ENCODE measurements around the gene PAK2. TPM values are rescaled to one million over a fixed set of nuclear protein-coding genes. Genes with fewer than 3 reads are reported as not detected.

Gene PAK2
- total and polyA plus RNA-seq, 2 of the 4 experiments (the other 2 are of a cell fraction) = 31.8 to 36.0 TPM

DNA sequence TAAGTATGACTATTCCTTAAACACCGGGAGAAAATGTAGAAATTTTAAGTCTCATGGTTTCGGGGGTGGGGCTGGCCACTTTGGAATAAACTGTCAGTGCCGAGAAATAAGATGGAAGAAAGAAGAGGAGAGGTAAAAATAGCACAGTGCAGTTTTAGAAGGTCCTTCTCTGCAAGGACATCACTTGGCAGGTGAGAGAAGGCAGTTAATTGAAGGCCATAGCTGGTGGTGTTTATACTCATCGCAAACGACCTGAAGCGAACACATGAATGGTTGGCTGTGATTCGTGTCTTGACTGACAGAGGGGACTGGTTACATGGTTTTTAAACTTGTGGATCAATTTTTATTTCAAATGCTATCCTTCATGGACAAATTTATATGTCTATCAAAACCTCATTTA, 73.2 kb downstream of the PAK2 start:
- Histone ChIP-seq H4K20me1 (ENCODE audit: insufficient read depth, low read length) (no peaks in the 10 kb centered on the region), H3K9me3 (ENCODE audit: control insufficient read depth, insufficient read depth, low read length) (no peaks in the 10 kb centered on the region), H2AK9ac (replicated peaks; ENCODE audit: low read depth, low read length, poor library complexity) (no peak overlapping the region), H2BK120ac (ENCODE audit: low read depth, low read length) (no peak overlapping the region), H3K23ac (ENCODE audit: low read depth, low read length) (no peak overlapping the region), H2AFZ (replicated peaks; ENCODE audit: low read length, poor library complexity) (no peak overlapping the region), H3K18ac (ENCODE audit: low read depth, low read length) (no peak overlapping the region), H3K9me1 (ENCODE audit: insufficient read depth, low read length) (no peaks in the 10 kb centered on the region; the same call in 1 of the 2 replicates), H3K4me3 (ENCODE audit: insufficient read depth, low read depth, low read length) (no peak overlapping the region), H4K5ac (ENCODE audit: low read depth, low read length) (no peak overlapping the region), H4K91ac (ENCODE audit: insufficient read depth, low read depth, low read length) (no peak overlapping the region), H2BK5ac (ENCODE audit: low read depth, low read length, poor library complexity, severe bottlenecking) (no peak overlapping the region), H3K79me1 (ENCODE audit: low read depth in 1 of 2, low read length in 2 of 2) (peaks cover 0 to 4% of the 10 kb centered on the region in 2 experiments; a peak in 2 of 4 replicates), H3K4ac (ENCODE audit: low read depth, low read length) (no peak overlapping the region), H3K14ac (replicated peaks; ENCODE audit: low read depth, low read length) (no peak overlapping the region), H3K27me3 (ENCODE audit: control insufficient read depth, insufficient read depth, low read length) (no peaks in the 10 kb centered on the region), H2BK20ac (ENCODE audit: low read depth, low read length) (no peak overlapping the region), H4K8ac (ENCODE audit: low read depth in 2 of 2, low read length in 2 of 2) (no peak overlapping the region), H3K56ac (ENCODE audit: extremely low read depth, insufficient read depth, low read length) (no peak overlapping the region), H3K4me2 (ENCODE audit: low read depth, low read length) (no peak overlapping the region), H3K4me1 (ENCODE audit: control insufficient read depth, insufficient read depth, low read length) (no peaks in the 10 kb centered on the region), H2BK15ac (ENCODE audit: low read depth, low read length) (no peak overlapping the region), H2AK5ac (ENCODE audit: low read depth, low read length) (no peak overlapping the region), H3K36me3 (ENCODE audit: control insufficient read depth, insufficient read depth, low read length) (peaks cover 28% of the 10 kb centered on the region), H3K27ac (ENCODE audit: insufficient read depth, low read length) (no peak overlapping the region), H3K9ac (ENCODE audit: low read depth, low read length) (no peak overlapping the region)
- intact Hi-C loops (cut with micrococcal nuclease) (no loop called here), in situ Hi-C loops (cut with MboI; ENCODE audit: low sequenced_read_pairs) (no loop called here), dilution Hi-C loops (cut with HindIII; ENCODE audit: low sequenced_read_pairs, unreplicated experiment) (no loop called here)
- CTCF ChIA-PET = no interaction called here
- POLR2A ChIA-PET (ENCODE audit: unreplicated experiment) = no interaction called here
- 100% methylated on average over 3 of the region's 7 CpGs; no CpG with 5 or more reads in 1 of the 2 experiments for WGBS, 2 experiments (ENCODE audit: extremely low coverage in 2 of 2, insufficient read length in 1 of 2)
- TF ChIP-seq, protein P1, sequence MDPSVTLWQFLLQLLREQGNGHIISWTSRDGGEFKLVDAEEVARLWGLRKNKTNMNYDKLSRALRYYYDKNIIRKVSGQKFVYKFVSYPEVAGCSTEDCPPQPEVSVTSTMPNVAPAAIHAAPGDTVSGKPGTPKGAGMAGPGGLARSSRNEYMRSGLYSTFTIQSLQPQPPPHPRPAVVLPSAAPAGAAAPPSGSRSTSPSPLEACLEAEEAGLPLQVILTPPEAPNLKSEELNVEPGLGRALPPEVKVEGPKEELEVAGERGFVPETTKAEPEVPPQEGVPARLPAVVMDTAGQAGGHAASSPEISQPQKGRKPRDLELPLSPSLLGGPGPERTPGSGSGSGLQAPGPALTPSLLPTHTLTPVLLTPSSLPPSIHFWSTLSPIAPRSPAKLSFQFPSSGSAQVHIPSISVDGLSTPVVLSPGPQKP (IDR thresholded peaks at IDR 0.05; ENCODE audit: borderline replicate concordance, low read depth, low read length) = no peak
- TF ChIP-seq CEBPB (IDR thresholded peaks at IDR 0.05; ENCODE audit: low read depth, low read length) = no peak
- no peak for TF ChIP-seq MAZ (IDR thresholded peaks at IDR 0.05; ENCODE audit: borderline replicate concordance, low read depth, low read length)
- TF ChIP-seq SMC3 (IDR thresholded peaks at IDR 0.05; ENCODE audit: low read depth, low read length) = no peak
- TF ChIP-seq, protein P2, sequence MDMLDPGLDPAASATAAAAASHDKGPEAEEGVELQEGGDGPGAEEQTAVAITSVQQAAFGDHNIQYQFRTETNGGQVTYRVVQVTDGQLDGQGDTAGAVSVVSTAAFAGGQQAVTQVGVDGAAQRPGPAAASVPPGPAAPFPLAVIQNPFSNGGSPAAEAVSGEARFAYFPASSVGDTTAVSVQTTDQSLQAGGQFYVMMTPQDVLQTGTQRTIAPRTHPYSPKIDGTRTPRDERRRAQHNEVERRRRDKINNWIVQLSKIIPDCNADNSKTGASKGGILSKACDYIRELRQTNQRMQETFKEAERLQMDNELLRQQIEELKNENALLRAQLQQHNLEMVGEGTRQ (IDR thresholded peaks at IDR 0.05; ENCODE audit: low read depth, low read length) = no peak
- TF ChIP-seq POLR2A (IDR thresholded peaks at IDR 0.05; ENCODE audit: low read depth, low read length) = no peak
- no peak for TF ChIP-seq NFE2L2 (IDR thresholded peaks at IDR 0.05; ENCODE audit: low read depth, low read length)
- TF ChIP-seq RAD21 (IDR thresholded peaks at IDR 0.05; ENCODE audit: low read length) = no peak
- TF ChIP-seq RFX5 (IDR thresholded peaks at IDR 0.05; ENCODE audit: low read depth, low read length) = no peak
- no peak for TF ChIP-seq BHLHE40 (IDR thresholded peaks at IDR 0.05; ENCODE audit: low read depth, low read length)
- TF ChIP-seq MXI1 (IDR thresholded peaks at IDR 0.05; ENCODE audit: borderline replicate concordance, low read depth, low read length) = no peak
- TF ChIP-seq RCOR1 (IDR thresholded peaks at IDR 0.05; ENCODE audit: insufficient replicate concordance, low read length) = no peak
- TF ChIP-seq, protein P3, sequence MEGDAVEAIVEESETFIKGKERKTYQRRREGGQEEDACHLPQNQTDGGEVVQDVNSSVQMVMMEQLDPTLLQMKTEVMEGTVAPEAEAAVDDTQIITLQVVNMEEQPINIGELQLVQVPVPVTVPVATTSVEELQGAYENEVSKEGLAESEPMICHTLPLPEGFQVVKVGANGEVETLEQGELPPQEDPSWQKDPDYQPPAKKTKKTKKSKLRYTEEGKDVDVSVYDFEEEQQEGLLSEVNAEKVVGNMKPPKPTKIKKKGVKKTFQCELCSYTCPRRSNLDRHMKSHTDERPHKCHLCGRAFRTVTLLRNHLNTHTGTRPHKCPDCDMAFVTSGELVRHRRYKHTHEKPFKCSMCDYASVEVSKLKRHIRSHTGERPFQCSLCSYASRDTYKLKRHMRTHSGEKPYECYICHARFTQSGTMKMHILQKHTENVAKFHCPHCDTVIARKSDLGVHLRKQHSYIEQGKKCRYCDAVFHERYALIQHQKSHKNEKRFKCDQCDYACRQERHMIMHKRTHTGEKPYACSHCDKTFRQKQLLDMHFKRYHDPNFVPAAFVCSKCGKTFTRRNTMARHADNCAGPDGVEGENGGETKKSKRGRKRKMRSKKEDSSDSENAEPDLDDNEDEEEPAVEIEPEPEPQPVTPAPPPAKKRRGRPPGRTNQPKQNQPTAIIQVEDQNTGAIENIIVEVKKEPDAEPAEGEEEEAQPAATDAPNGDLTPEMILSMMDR (conservative IDR thresholded peaks at IDR 0.05; ENCODE audit: low read depth, low read length) = no peak
- no peak for TF ChIP-seq MAFK (IDR thresholded peaks at IDR 0.05; ENCODE audit: low read depth, low read length)
- no peak for TF ChIP-seq CHD1 (IDR thresholded peaks at IDR 0.05; ENCODE audit: low read depth, low read length)
- no peak for TF ChIP-seq FOS (IDR thresholded peaks at IDR 0.05; ENCODE audit: low read depth, low read length)
- ATAC-seq (ENCODE audit: low read depth) = no peak
- no peak for DNase-seq
- no TSS peak for BruUV-seq (replicated peaks)
